Measurements from ENCODE around the gene SPDYE6.

The SPDYE6 gene

GRCh38 chr7:102396710-102397019 is 40.4 kb upstream of the SPDYE6 start:
- H3K36me3 ChIP-seq: peaks cover 53% of the 10 kb centered on the region
- no peak for DNase-seq

GRCh38 chr7:102395873-102396709 is 39.8 kb upstream of the SPDYE6 start, which contains the start of gene PRKRIP1:
PRKRIP1 (plus strand) TSS chr7:102396363; CDS start chr7:102396412, 49 bp downstream.
- Histone ChIP-seq H3K4me3 (ENCODE audit: low read depth, low read length) (peak within 1 kb of the TSS; percentile 61), H3K27ac (peak within 1 kb of the TSS; percentile 90), H3K27me3 (ENCODE audit: insufficient read depth, low read depth, severe bottlenecking) (no peaks in the 10 kb centered on the region), H3K9me3 (ENCODE audit: severe bottlenecking) (no peaks in the 10 kb centered on the region), H3K36me3 (peaks cover 51% of the 10 kb centered on the region)
- DNase-seq: peak; percentile 86
- no peak for TF ChIP-seq CTCF (IDR thresholded peaks at IDR 0.05; ENCODE audit: low read depth, low read length)

More at GRCh38 chr7:102396710-102397019, 40.4 kb upstream of the SPDYE6 start:
- Histone ChIP-seq H3K4me3 (ENCODE audit: low read depth, low read length) (peak overlapping the region; percentile 61), H3K27me3 (ENCODE audit: insufficient read depth, low read depth, severe bottlenecking) (no peaks in the 10 kb centered on the region), H3K9me3 (ENCODE audit: severe bottlenecking) (no peaks in the 10 kb centered on the region), H3K27ac (peak overlapping the region; percentile 90)
- no peak for TF ChIP-seq CTCF (IDR thresholded peaks at IDR 0.05; ENCODE audit: low read depth, low read length)

- Histone ChIP-seq H3K27me3 (ENCODE audit: insufficient read depth, low read depth, severe bottlenecking) (no peaks in the 10 kb centered on the region), H3K9me3 (ENCODE audit: severe bottlenecking) (no peaks in the 10 kb centered on the region), H3K36me3 (peaks cover 45% of the 10 kb centered on the region), H3K4me3 (ENCODE audit: low read depth, low read length) (peak overlapping the region; percentile 61), H3K27ac (peak overlapping the region; percentile 90)
- DNase-seq: no peak
- TF ChIP-seq CTCF (IDR thresholded peaks at IDR 0.05; ENCODE audit: low read depth, low read length): no peak
Observed at GRCh38 chr7:102395592-102395872, 39.3 kb upstream of the SPDYE6 start.

GRCh38 chr7:102393467-102393866 is 37.2 kb upstream of the SPDYE6 start:
- no peaks in the 10 kb centered on the region for H3K27me3 ChIP-seq (ENCODE audit: insufficient read depth, low read depth, severe bottlenecking)
- DNase-seq: no peak
- no peak overlapping the region for H3K27ac ChIP-seq
- no peak for TF ChIP-seq CTCF (IDR thresholded peaks at IDR 0.05; ENCODE audit: low read depth, low read length)
- H3K9me3 ChIP-seq (ENCODE audit: severe bottlenecking): no peaks in the 10 kb centered on the region
- H3K36me3 ChIP-seq: peaks cover 27% of the 10 kb centered on the region
- H3K4me3 ChIP-seq (ENCODE audit: low read depth, low read length): no peak overlapping the region

- no peak overlapping the region for H3K4me3 ChIP-seq (ENCODE audit: low read depth, low read length)
- peaks cover 24% of the 10 kb centered on the region for H3K36me3 ChIP-seq
- DNase-seq: no peak
- no peaks in the 10 kb centered on the region for H3K9me3 ChIP-seq (ENCODE audit: severe bottlenecking)
- H3K27me3 ChIP-seq (ENCODE audit: insufficient read depth, low read depth, severe bottlenecking): no peaks in the 10 kb centered on the region
- TF ChIP-seq CTCF (IDR thresholded peaks at IDR 0.05; ENCODE audit: low read depth, low read length): no peak
- H3K27ac ChIP-seq: no peak overlapping the region
Observed at GRCh38 chr7:102392330-102392729, 36.1 kb upstream of the SPDYE6 start.
